ENCODE results near the gene SH3BP5.

The SH3BP5 gene

DNA sequence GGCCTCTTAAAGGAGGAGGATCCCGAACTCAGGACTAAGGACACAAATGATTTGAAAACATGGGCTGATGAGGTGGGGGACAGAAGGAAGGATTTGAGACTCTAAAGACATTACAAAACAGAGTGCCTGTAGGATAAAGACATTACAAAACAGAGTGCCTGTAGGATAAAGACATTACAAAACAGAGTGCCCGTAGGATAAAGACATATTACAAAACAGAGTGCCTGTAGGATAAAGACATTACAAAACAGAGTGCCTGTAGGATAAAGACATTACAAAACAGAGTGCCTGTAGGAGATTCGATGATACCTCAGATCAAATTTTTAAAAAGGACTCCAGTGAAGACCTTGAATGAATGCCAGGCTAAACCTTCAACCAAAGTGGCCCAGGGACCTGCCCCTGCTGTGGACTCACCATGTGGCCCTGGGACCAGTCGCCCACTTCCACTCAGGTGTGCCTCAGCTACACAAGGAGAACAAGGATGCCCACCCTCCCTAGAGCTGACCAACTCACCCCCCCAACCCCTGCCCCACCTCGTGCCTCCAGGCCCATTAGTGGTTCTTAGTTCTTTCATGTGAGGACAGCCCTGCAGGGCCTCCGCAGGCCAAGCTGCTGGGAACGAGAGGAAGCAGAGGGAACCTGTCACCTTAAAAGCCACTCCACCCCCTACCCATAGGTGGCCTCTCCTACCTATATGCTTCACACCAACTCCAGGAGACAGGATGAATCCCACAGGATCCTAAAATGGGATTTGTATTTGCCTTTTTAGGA lies 59.8 kb downstream of the SH3BP5 start:
- no peak for DNase-seq

- peak; percentile 82 to 83 for DNase-seq
These were observed 60.5 kb downstream of the SH3BP5 start for GRCh38 chr3:15271785-15272381.

- no peak for DNase-seq
These were observed 61.4 kb downstream of the SH3BP5 start for GRCh38 chr3:15271030-15271429.

GRCh38 chr3:15269091-15269989 lies 63.0 kb downstream of the SH3BP5 start:
- peak; percentile 84 to 88 for DNase-seq

GRCh38 chr3:15268033-15268631 lies 64.3 kb downstream of the SH3BP5 start:
- peak; percentile 82 to 86 for DNase-seq

- no peak for DNase-seq
These were observed 64.9 kb downstream of the SH3BP5 start for GRCh38 chr3:15267502-15267901.

- DNase-seq = no peak
These were observed 65.6 kb downstream of the SH3BP5 start for GRCh38 chr3:15266510-15267376.

- no peak for DNase-seq
These were observed 66.5 kb downstream of the SH3BP5 start for GRCh38 chr3:15265655-15266509.

- DNase-seq = no peak
These were observed 67.9 kb downstream of the SH3BP5 start for GRCh38 chr3:15264486-15264885.

GRCh38 chr3:15263926-15264325 lies 68.5 kb downstream of the SH3BP5 start:
- DNase-seq = no peak

DNA sequence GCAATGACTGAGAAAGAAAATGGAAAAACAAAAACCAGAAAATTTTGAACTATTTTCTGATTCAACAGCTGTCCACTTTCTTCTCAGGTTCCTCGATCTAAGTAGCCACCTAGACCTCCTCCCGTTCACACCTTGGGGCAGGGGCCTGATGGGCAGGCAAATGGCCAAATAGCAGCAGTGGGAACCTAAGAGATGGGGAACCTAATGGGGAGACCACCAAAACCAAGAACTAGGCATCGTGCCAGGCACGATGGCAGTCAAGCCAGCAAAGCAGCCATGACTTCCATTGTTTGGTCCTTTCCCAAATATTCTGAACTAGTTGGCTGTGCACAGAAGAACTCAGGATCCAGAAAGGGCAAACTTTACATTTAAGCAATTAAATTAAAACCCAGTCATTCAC lies 69.3 kb downstream of the SH3BP5 start:
- no peak for DNase-seq

GRCh38 chr3:15262021-15262420 lies 70.4 kb downstream of the SH3BP5 start:
- DNase-seq = no peak

- no peak for DNase-seq
These were observed 71.1 kb downstream of the SH3BP5 start for GRCh38 chr3:15261274-15261673.

GRCh38 chr3:15260531-15260930 lies 71.9 kb downstream of the SH3BP5 start:
- no peak for DNase-seq

DNA sequence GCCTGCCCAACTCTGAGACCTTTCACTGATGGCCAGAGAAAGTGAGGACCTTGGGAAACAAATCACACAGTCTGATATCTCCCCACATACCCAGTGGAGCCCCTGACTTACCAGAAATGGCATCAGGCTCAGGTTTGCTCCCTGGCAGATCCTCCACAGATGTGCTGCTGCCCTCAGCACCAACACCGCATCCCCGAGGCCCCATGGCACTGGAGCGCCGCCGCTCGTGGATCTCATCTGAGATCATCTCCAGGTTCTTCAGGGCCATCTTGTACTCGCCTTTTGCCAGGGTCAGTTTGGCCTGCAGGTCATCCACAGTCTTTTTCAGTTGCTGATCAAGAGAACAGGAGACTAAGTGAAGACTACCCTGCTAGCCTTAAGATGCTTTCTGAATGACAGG lies 73.7 kb downstream of the SH3BP5 start:
- DNase-seq = no peak

DNA sequence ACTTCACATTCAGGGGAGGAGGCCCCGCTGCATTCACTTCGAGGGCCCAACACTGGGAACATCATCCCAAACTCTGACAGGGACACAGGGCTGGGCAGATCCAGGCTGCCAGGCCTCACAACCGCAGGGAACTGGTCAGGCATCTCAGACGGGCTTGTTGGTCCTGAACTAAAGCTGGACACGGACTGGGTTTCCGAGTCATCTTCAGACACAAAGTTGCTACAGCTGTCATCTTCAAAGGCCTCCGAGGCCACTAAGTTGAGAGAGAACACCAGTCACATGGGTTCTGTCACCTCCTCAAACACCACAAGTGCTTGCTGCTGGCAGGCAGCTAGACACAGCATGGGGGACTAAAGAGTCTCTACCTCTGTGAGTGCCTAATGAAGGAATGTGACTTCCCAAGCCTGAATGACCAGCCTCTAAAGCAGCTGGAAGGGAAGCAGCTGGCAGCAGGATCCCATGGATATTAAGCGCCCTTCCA lies 75.5 kb downstream of the SH3BP5 start:
- no peak for DNase-seq

- no peak for DNase-seq
These were observed 77.2 kb downstream of the SH3BP5 start for GRCh38 chr3:15255215-15255614.

DNA sequence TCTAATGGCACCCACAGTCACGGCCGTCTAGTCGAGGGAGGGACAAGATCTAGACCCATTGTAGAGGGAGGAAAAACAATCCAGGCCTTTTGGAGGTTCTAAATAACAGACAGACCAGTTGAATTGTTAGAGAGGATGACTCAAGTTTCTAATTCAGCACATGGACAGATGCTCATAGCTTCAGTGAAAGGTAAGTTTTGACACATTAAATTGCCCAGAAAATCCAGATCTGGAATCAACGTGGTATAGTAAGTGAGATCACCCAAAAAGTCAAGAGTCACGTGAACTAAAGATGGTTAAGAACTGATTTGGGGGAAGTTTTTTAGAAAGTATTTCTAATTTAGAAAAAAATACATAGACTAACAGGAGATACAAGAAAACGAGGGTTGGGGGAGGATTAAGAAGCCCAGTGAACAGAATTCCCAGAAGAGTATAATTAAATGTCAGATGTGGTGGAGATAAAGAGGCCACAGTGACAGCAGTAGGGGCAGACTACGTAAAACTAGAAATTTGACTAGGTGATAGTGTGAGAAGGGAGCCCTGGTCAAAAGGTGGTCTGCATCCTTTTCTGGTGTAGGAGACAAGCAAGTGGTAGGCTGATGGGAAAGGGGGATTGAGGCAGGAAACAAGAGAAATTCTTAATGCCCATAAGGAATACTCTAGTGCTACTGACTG lies 79.2 kb downstream of the SH3BP5 start:
- no peak for DNase-seq

GRCh38 chr3:15246186-15246585 lies 86.2 kb downstream of the SH3BP5 start:
- no peak for DNase-seq

- no peak for DNase-seq
These were observed 88.4 kb downstream of the SH3BP5 start for GRCh38 chr3:15243822-15244482.
